H1 (cell line): ENCODE measurements around the gene C1orf174. TPM values are rescaled to one million over a fixed set of nuclear protein-coding genes. Genes with fewer than 3 reads are reported as not detected.

Source experiments
- CTBP2 ChIP-seq: IDR thresholded peaks from 2 replicates; pipeline ENCODE4 v1.7.0; 2011; ENCODE audit warnings: borderline replicate concordance, mild to moderate bottlenecking, moderate library complexity, mixed read lengths, low read length; ENCODE audit not compliant: insufficient read depth, insufficient read length
- EZH2 ChIP-seq: fragments of 200-600 bp; sonication (generic); IDR thresholded peaks from 2 replicates; pipeline ENCODE4 v1.7.1; 2012; ENCODE audit warnings: low read depth, mild to moderate bottlenecking, moderate library complexity, low read length, inconsistent platforms; ENCODE audit not compliant: severe bottlenecking
- GABPA ChIP-seq: IDR thresholded peaks from 2 replicates; pipeline ENCODE4 v1.6.1; 2011; ENCODE audit warnings: mild to moderate bottlenecking, low read length, moderate library complexity, borderline replicate concordance; ENCODE audit not compliant: insufficient read depth
- JUND ChIP-seq: IDR thresholded peaks from 2 replicates; pipeline ENCODE4 v1.6.1; 2011; ENCODE audit warnings: mild to moderate bottlenecking, improper control_type of control experiment, low read length
- NRF1 ChIP-seq: IDR thresholded peaks from 2 replicates; pipeline ENCODE4 v1.6.1; 2011; ENCODE audit warnings: mild to moderate bottlenecking, low read depth, low read length, improper control_type of control experiment
- POLR2A ChIP-seq, 2 experiments: IDR thresholded peaks; 1 replicate in 1 of 2; 2 replicates in 1 of 2; pipeline ENCODE4 v1.6.1; 2011; ENCODE audit warnings: low read depth in 2 of 2, low read length in 2 of 2, mild to moderate bottlenecking in 2 of 2; ENCODE audit errors: control extremely low read depth in 1 of 2
- RFX5 ChIP-seq: IDR thresholded peaks from 2 replicates; pipeline ENCODE4 v1.6.1; 2011; ENCODE audit warnings: low read depth, low read length, improper control_type of control experiment, borderline replicate concordance
- RNF2 ChIP-seq: fragments of 200-900, 300-1000 bp; sonication (generic); IDR thresholded peaks from 2 replicates; pipeline ENCODE4 v1.7.1; 2016; ENCODE audit warnings: borderline replicate concordance, low read depth, mild to moderate bottlenecking, antibody characterized with exemption, low read length; ENCODE audit not compliant: poor library complexity, severe bottlenecking; ENCODE audit errors: missing control alignments
- TBP ChIP-seq: IDR thresholded peaks from 2 replicates; pipeline ENCODE4 v1.6.1; 2011; ENCODE audit warnings: low read depth, low read length, improper control_type of control experiment
- TCF12 ChIP-seq: IDR thresholded peaks from 2 replicates; pipeline ENCODE4 v1.6.1; 2011; ENCODE audit warnings: low read depth, mild to moderate bottlenecking, low read length
- polyA plus RNA-seq, 7 experiments: library from polyadenylated mRNA; depleted of rRNA in 3 of 7; stranded (reverse) in 5 of 7; unstranded in 2 of 7; fragments of >200 nt in 5 of 7; fragments of 200-250 nt in 2 of 7; gene quantifications; 1 replicate in 5 of 7; 2 replicates in 1 of 7; 4 replicates in 1 of 7; pipeline versions ENCODE4 v1.2.1 to v1.2.3, GENCODE V29; 2011 to 2013; ENCODE audit warnings: missing spikeins in 2 of 7, mixed read lengths in 2 of 7
- total RNA-seq: library from RNA; stranded (reverse); fragmentation: NEBNext Ultra II Directional; extraction: Animal tissue kit (Norgen Biotek cat#: 25700); gene quantifications from 2 replicates; pipeline ENCODE4 v1.2.1, GENCODE V29; 2021

The C1orf174 gene
- total and polyA plus RNA-seq, 2 of the 8 experiments (the other 6 are each of a cell fraction or from before 2014, with no cell fraction given), result 28.4 to 32.4 TPM

DNA sequence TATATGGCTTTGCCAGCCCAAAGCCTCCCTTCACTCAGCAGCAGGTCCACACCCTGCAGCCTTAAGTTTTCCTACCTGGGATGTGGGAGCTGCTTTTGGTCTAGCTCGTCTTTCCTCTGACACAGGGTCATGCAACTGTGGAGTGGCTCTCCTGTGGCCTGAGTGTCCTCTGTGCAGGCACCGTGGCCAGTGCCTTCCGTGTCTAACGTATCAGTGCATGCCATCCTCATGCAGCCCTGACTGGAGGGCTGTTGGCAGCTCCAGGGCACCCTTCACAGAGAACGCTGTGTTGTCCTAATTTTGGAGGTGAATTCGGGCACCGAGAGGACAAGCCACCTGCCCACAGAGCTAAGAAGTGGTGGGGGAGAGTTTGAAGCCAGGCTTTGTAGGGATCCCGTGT, 25.7 kb upstream of the C1orf174 start (continued):
- no peak for TF ChIP-seq TBP
- no peak for TF ChIP-seq RNF2
- TF ChIP-seq CTBP2, result no peak
- TF ChIP-seq NRF1, result no peak
- no peak for TF ChIP-seq POLR2A (IDR thresholded peaks at IDR 0.05; ENCODE audit: control extremely low read depth in 1 of 2, low read depth in 2 of 2, low read length in 2 of 2)
- no peak for TF ChIP-seq EZH2
- TF ChIP-seq TCF12, result no peak
- TF ChIP-seq JUND, result no peak
- TF ChIP-seq GABPA, result no peak
- no peak for TF ChIP-seq RFX5
